ENCODE measurements around the gene TMEM30A. TPM values are rescaled to one million over a fixed set of nuclear protein-coding genes. Genes with fewer than 3 reads are reported as not detected.

TMEM30A gene
- total RNA-seq, 4 donors from 2014 or later, result 25.6 to 51.5 (median 37.9) TPM

- no peak for DNase-seq
- no peak for TF ChIP-seq CTCF (IDR thresholded peaks at IDR 0.05)
- TF ChIP-seq POLR2A (IDR thresholded peaks at IDR 0.05), result no peak
- Histone ChIP-seq H3K36me3 (no peaks in the 10 kb centered on the region), H3K9me3 (no peaks in the 10 kb centered on the region), H3K27me3 (no peaks in the 10 kb centered on the region), H3K4me3 (no peak overlapping the region), H3K27ac (no peak overlapping the region), H3K4me1 (no peaks in the 10 kb centered on the region)
These were observed 6.7 kb upstream of the TMEM30A start for GRCh38 chr6:75291331-75291730.

- Histone ChIP-seq H3K4me3 (no peak overlapping the region), H3K27me3 (no peaks in the 10 kb centered on the region), H3K27ac (no peak overlapping the region), H3K36me3 (no peaks in the 10 kb centered on the region), H3K9me3 (no peaks in the 10 kb centered on the region), H3K4me1 (peaks cover 0 to 4% (median 0%) of the 10 kb centered on the region in 4 donors)
- no peak for TF ChIP-seq POLR2A (IDR thresholded peaks at IDR 0.05)
- TF ChIP-seq CTCF (IDR thresholded peaks at IDR 0.05), result no peak
- DNase-seq, result no peak
These were observed 5.7 kb upstream of the TMEM30A start for GRCh38 chr6:75290136-75290945.

- DNase-seq, result no peak
- Histone ChIP-seq H3K9me3 (no peaks in the 10 kb centered on the region), H3K27me3 (no peaks in the 10 kb centered on the region), H3K4me3 (no peak overlapping the region), H3K4me1 (peaks cover 0 to 9% (median 0%) of the 10 kb centered on the region in 4 donors), H3K27ac (no peak overlapping the region), H3K36me3 (no peaks in the 10 kb centered on the region)
- TF ChIP-seq CTCF (IDR thresholded peaks at IDR 0.05) (no peak), POLR2A (IDR thresholded peaks at IDR 0.05) (no peak)
These were observed 3.4 kb upstream of the TMEM30A start for GRCh38 chr6:75288023-75288422.

- no peak overlapping the region for H3K4me3 ChIP-seq
- TF ChIP-seq POLR2A (IDR thresholded peaks at IDR 0.05) (no peak), CTCF (IDR thresholded peaks at IDR 0.05) (no peak)
- no peak overlapping the region for H3K27ac ChIP-seq
- no peaks in the 10 kb centered on the region for H3K27me3 ChIP-seq
- no peaks in the 10 kb centered on the region for H3K9me3 ChIP-seq
- peaks cover 0 to 15% (median 0%) of the 10 kb centered on the region in 4 donors for H3K4me1 ChIP-seq
- no peak for DNase-seq
- no peaks in the 10 kb centered on the region for H3K36me3 ChIP-seq
These were observed 2.8 kb upstream of the TMEM30A start for GRCh38 chr6:75287424-75287823.

GRCh38 chr6:75286955-75287354 lies 2.4 kb upstream of the TMEM30A start:
- H3K9me3 ChIP-seq, result no peaks in the 10 kb centered on the region
- DNase-seq, result no peak
- peaks cover 0 to 19% (median under 1%) of the 10 kb centered on the region in 4 donors for H3K4me1 ChIP-seq
- H3K27ac ChIP-seq, result no peak overlapping the region
- TF ChIP-seq POLR2A (IDR thresholded peaks at IDR 0.05), result no peak
- TF ChIP-seq CTCF (IDR thresholded peaks at IDR 0.05), result no peak
- no peak overlapping the region for H3K4me3 ChIP-seq
- no peaks in the 10 kb centered on the region for H3K36me3 ChIP-seq
- no peaks in the 10 kb centered on the region for H3K27me3 ChIP-seq
